GM12878 (cell line): ENCODE measurements around the gene CAMTA1. TPM values are rescaled to one million over a fixed set of nuclear protein-coding genes. Genes with fewer than 3 reads are reported as not detected.

Experiments used
- ETV6 ChIP-seq, 2 experiments: fragments of 450-650 bp in 1 of 2; IDR thresholded peaks in 1 of 2; conservative IDR thresholded peaks in 1 of 2; 2 replicates each; pipeline ENCODE4 v1.6.1; 2014; ENCODE audit warnings: antibody characterized with exemption in 1 of 2, borderline replicate concordance in 1 of 2, low read depth in 1 of 2, mild to moderate bottlenecking in 1 of 2, moderate library complexity in 1 of 2
- NBN ChIP-seq: fragments of 450-650 bp; IDR thresholded peaks from 2 replicates; pipeline ENCODE4 v1.6.1; 2016
- PRDM15 ChIP-seq: fragments of 450-650 bp; formaldehyde crosslinking; IDR thresholded peaks from 2 replicates; pipeline ENCODE4 v1.4.0; 2020; ENCODE audit warnings: mild to moderate bottlenecking, moderate library complexity
- SPI1 ChIP-seq: IDR thresholded peaks from 2 replicates; pipeline ENCODE4 v1.6.1; 2011; ENCODE audit warnings: low read depth, mild to moderate bottlenecking, low read length, moderate library complexity, borderline replicate concordance; ENCODE audit not compliant: insufficient read depth
- SRF ChIP-seq, 2 experiments: IDR thresholded peaks; 2 replicates each; pipeline ENCODE4 v1.6.1; 2011; ENCODE audit warnings: low read depth in 2 of 2, low read length in 2 of 2, mild to moderate bottlenecking in 1 of 2, moderate library complexity in 1 of 2
- ZBTB4 ChIP-seq: fragments of 450-650 bp; formaldehyde crosslinking; IDR thresholded peaks from 2 replicates; pipeline ENCODE4 v1.4.0; 2022; ENCODE audit warnings: mild to moderate bottlenecking, moderate library complexity
- ZNF24 ChIP-seq: fragments of 450-650 bp; IDR thresholded peaks from 2 replicates; pipeline ENCODE4 v1.6.1; 2017; ENCODE audit warnings: antibody characterized with exemption, mild to moderate bottlenecking
- ZNF384 ChIP-seq: IDR thresholded peaks from 2 replicates; pipeline ENCODE4 v1.6.1; 2012; ENCODE audit warnings: low read depth, mild to moderate bottlenecking, low read length, improper control_type of control experiment, borderline replicate concordance
- polyA plus RNA-seq, 11 experiments: library from polyadenylated mRNA; depleted of rRNA in 4 of 11; unstranded in 6 of 11; stranded (reverse) in 5 of 11; fragments of >200 nt; fragmentation: Nextera tagmentation in 4 of 11; fragmentation: Illumina TruSeq in 1 of 11; extraction: Ambion mirVana in 4 of 11; extraction: Trizol in 1 of 11; gene quantifications; 1 replicate in 1 of 11; 2 replicates in 10 of 11; pipeline versions ENCODE4 v1.2.1 to v1.2.3, GENCODE V29; 2011 to 2016; ENCODE audit warnings: inconsistent platforms in 2 of 11, missing spikeins in 2 of 11, low read depth in 1 of 11
- total RNA-seq, 4 experiments: library from RNA; depleted of rRNA in 3 of 4; stranded (reverse); fragments of >200 nt in 3 of 4; fragmentation: Illumina TruSeq in 1 of 4; extraction: Trizol in 1 of 4; gene quantifications; 2 replicates each; pipeline versions ENCODE4 v1.2.1 to v1.2.3, GENCODE V29; 2013 to 2021

CAMTA1 gene
- total and polyA plus RNA-seq, 10 of the 15 experiments (the other 5 are each of a cell fraction or from before 2014, with no cell fraction given), result 37.7 to 148 (median 76.4) TPM

- TF ChIP-seq SPI1, result peak; percentile 76; the same call in 1 of the 2 replicates
- TF ChIP-seq NBN, result 0 out of 2 replicates have a peak, but pooled peaks have one; percentile 44
- no peak for TF ChIP-seq ZBTB4 (CRISPR knock-in tag)
- no peak for TF ChIP-seq ZNF384
- 0 out of 2 replicates have a peak, but pooled peaks have one; percentile 38 for TF ChIP-seq ZNF24
- TF ChIP-seq ETV6 (conservative IDR thresholded peaks at IDR 0.05 in 1 of 2, IDR thresholded peaks at IDR 0.05 in 1 of 2; ENCODE audit: borderline replicate concordance in 1 of 2, low read depth in 1 of 2), result peak in 1 of 2 experiments; percentile 32; a peak in 1 of 4 replicates
- no peak for TF ChIP-seq SRF (IDR thresholded peaks at IDR 0.05; ENCODE audit: low read depth in 2 of 2, low read length in 2 of 2)
- no peak for TF ChIP-seq PRDM15 (CRISPR knock-in tag)
Measured at GRCh38 chr1:6805004-6805416, 19.8 kb downstream of the CAMTA1 start (continued).
